Nephron progenitor cell (in vitro differentiated cells): ENCODE measurements around the gene SPTB.

ENCODE experiments used
- DNase-seq: peaks from one replicate; pipeline ENCODE4 v3.0.0; 2021
- H3K27ac Mint-ChIP-seq: 2 replicates; pipeline ENCODE4 v1.8.0; 2021; ENCODE audit warnings: mild to moderate bottlenecking, moderate library complexity, mixed read lengths
- H3K27me3 Mint-ChIP-seq: 2 replicates; pipeline ENCODE4 v1.8.0; 2021; ENCODE audit warnings: mild to moderate bottlenecking, low read depth, mixed read lengths; ENCODE audit not compliant: poor library complexity
- H3K36me3 Mint-ChIP-seq: 2 replicates; pipeline ENCODE4 v1.8.0; 2021; ENCODE audit warnings: low read depth, mixed read lengths
- H3K4me1 Mint-ChIP-seq: 2 replicates; pipeline ENCODE4 v1.8.0; 2021; ENCODE audit warnings: mixed read lengths
- H3K4me3 Mint-ChIP-seq: 2 replicates; pipeline ENCODE4 v1.8.0; 2021; ENCODE audit warnings: mild to moderate bottlenecking, moderate library complexity, mixed read lengths
- H3K9me3 Mint-ChIP-seq: 2 replicates; pipeline ENCODE4 v1.8.0; 2021; ENCODE audit warnings: mild to moderate bottlenecking, moderate library complexity, mixed read lengths
- TF ChIP-seq, protein P1 (sequence below): fragments of 200-600 bp; sonication (generic); IDR thresholded peaks from 2 replicates; pipeline ENCODE4 v1.5.0; 2021; ENCODE audit warnings: antibody characterized with exemption

Gene SPTB

DNA sequence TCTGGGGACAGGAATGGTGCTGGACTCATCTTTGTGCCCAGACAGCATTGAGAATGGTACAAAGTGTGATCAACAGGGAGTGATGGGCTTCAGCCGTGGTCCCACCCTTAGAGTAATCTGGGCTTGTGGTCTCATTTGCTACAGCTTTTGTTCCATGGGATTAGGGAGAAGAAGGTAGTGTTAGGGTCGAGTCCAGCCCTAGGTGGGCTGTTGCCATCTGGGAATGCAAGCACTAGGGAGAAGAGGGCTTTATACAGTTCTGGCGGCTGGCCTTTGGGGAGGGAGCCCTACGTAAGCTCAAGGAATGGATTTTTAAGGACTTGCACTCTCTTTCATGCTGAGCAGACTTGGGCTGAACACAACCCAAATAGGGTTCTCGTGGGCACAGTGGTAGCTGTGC is 170.6 kb downstream of the SPTB start:
- no peak for DNase-seq
- Mint-ChIP-seq H3K27ac (peak overlapping the region; percentile 69), H3K4me1 (peaks cover 52% of the 10 kb centered on the region), H3K4me3 (peak overlapping the region; percentile 88), H3K9me3 (peaks cover 29% of the 10 kb centered on the region), H3K27me3 (no peaks in the 10 kb centered on the region), H3K36me3 (peaks cover 52% of the 10 kb centered on the region)
- TF ChIP-seq, protein P1, sequence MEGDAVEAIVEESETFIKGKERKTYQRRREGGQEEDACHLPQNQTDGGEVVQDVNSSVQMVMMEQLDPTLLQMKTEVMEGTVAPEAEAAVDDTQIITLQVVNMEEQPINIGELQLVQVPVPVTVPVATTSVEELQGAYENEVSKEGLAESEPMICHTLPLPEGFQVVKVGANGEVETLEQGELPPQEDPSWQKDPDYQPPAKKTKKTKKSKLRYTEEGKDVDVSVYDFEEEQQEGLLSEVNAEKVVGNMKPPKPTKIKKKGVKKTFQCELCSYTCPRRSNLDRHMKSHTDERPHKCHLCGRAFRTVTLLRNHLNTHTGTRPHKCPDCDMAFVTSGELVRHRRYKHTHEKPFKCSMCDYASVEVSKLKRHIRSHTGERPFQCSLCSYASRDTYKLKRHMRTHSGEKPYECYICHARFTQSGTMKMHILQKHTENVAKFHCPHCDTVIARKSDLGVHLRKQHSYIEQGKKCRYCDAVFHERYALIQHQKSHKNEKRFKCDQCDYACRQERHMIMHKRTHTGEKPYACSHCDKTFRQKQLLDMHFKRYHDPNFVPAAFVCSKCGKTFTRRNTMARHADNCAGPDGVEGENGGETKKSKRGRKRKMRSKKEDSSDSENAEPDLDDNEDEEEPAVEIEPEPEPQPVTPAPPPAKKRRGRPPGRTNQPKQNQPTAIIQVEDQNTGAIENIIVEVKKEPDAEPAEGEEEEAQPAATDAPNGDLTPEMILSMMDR: no peak

DNA sequence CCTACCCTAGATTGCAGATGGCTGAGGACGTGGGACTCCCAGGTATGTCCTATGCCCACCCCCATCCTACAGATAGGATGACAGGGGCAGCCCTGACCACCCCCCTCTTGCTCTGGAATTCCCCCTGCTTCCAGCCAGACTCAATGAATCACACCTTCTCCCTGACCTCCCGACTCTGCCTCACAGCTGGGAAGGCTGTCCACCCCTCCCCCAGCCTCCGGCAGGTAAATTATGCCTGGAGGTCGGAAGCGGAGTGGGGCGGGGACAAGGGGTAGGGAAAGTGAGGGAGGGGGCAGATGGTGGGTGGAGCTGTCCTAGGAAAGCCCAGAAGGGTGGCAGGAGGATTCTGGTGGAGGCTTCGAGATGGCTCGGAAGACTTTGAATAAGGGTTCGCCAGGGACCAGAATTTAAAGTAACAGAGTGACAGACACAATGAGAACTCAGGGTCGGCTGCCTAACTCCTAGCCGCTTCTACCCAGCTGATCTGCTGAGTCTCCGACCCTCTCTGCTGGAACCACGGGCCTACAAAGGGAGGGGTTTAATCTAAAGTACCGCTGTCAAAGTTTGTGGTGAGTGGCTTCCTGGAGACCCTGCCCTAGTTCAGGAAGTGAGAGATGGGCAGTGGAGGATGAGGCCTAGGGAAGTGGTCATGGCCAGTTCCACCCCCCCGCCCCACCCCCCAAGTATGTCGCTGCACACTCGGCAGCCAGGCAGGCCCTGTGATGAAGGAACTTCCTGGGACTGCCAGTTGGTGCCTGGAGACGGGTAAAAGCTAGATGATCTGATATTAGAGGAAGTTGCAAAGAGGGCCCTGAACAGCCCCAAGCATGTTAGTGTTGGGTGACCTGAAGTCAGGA is 171.3 kb downstream of the SPTB start:
- Mint-ChIP-seq H3K4me1 (peaks cover 57% of the 10 kb centered on the region), H3K4me3 (peak overlapping the region; percentile 88), H3K27me3 (peaks cover under 1% of the 10 kb centered on the region), H3K36me3 (peaks cover 44% of the 10 kb centered on the region), H3K9me3 (peaks cover 21% of the 10 kb centered on the region), H3K27ac (peak overlapping the region; percentile 94)
- TF ChIP-seq, protein P1: no peak
- DNase-seq: peak; percentile 67

DNA sequence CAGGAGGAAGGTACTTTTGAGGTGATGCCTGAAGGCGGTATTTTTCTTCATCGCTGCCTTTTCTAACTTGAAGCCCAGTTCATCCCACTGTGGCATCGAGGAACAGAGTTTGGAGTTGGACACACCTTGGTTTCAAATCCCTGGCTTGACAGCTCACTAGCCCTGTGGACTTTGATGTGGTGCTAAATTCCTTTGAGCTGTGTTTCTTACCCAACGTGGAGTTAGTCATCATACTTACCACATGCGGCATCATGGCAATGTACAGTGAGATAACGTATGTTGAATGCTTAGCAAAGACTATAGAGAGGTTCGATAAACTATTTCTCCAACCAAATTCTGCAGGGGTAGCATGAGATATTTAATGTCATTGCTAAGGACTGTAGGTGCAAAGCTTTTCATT is 172.0 kb downstream of the SPTB start:
- H3K27ac Mint-ChIP-seq: peak overlapping the region; percentile 94

DNA sequence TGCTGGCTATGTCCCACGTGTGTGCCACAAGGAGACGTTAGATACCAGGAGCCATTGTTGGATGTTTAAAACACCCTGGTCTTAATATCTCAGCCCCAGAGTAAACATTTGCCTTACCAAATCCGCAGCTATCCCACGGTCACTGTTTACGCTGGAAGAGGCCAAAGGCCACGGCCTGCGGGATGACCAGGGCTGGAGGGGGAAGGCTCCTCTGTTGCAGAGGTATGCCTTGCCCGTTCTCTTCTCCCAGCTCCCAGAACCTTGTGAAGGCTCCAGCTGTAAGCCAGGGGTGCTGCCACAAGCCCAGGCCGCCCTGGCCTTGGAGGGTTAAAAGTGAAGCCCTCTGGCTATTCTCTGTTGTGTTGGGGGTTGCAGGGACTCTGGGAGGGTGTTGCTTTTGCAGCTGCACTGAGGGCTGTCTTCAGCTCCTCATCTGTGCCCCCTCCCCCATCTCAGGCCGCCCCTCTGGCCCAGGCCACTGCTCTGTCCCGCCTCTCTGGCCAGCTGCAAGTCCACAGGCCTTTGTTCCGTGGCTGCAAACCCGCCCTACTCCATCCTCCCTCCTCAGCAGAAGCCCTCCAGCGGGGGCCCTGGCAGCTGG is 173.0 kb downstream of the SPTB start:
- DNase-seq: peak; percentile 69
- Mint-ChIP-seq H3K27me3 (peaks cover 6% of the 10 kb centered on the region), H3K4me1 (peaks cover 74% of the 10 kb centered on the region), H3K27ac (peak overlapping the region; percentile 94), H3K4me3 (peak overlapping the region; percentile 88), H3K9me3 (peaks cover 4% of the 10 kb centered on the region), H3K36me3 (peaks cover 28% of the 10 kb centered on the region)
- TF ChIP-seq, protein P1: no peak

More for the DNA sequence above, 172.0 kb downstream of the SPTB start:
- TF ChIP-seq, protein P1: no peak
- no peak for DNase-seq
- peak overlapping the region; percentile 88 for H3K4me3 Mint-ChIP-seq
- peaks cover 37% of the 10 kb centered on the region for H3K36me3 Mint-ChIP-seq
- peaks cover 65% of the 10 kb centered on the region for H3K4me1 Mint-ChIP-seq
- H3K9me3 Mint-ChIP-seq: peaks cover 14% of the 10 kb centered on the region
- H3K27me3 Mint-ChIP-seq: peaks cover 6% of the 10 kb centered on the region

DNA sequence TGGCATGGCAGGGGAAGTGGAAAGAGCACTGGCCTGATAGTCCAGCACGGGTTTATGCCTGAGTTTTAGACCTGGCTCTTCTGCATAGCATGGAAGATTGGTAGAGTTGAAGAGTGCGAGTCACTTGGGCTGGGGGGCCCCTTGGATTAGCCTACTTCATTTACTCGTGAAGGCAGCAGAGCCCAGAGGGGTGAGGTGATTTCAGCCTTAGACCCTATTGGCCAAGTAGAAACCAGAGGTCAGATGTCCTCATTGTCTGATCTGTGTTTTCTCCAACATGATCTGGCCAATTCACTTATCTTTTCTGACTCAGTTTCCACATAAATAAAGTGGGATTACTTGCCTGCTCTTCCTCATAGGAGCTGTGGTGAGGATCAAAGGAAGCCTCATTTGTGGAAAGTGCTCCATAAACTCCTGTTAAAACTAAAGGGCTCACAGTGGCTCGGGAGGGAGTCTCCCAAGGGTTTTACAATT is 173.6 kb downstream of the SPTB start:
- DNase-seq: no peak
- Mint-ChIP-seq H3K27me3 (peaks cover 10% of the 10 kb centered on the region), H3K27ac (peak overlapping the region; percentile 86), H3K4me1 (peaks cover 80% of the 10 kb centered on the region), H3K36me3 (peaks cover 23% of the 10 kb centered on the region), H3K9me3 (no peaks in the 10 kb centered on the region), H3K4me3 (peak overlapping the region; percentile 88)
- TF ChIP-seq, protein P1: no peak
